ENCODE data around the gene SLC39A3. TPM values are rescaled to one million over a fixed set of nuclear protein-coding genes. Genes with fewer than 3 reads are reported as not detected.

The SLC39A3 gene
- total RNA-seq, 1 experiment from 2014 or later: 39.1 TPM

DNA sequence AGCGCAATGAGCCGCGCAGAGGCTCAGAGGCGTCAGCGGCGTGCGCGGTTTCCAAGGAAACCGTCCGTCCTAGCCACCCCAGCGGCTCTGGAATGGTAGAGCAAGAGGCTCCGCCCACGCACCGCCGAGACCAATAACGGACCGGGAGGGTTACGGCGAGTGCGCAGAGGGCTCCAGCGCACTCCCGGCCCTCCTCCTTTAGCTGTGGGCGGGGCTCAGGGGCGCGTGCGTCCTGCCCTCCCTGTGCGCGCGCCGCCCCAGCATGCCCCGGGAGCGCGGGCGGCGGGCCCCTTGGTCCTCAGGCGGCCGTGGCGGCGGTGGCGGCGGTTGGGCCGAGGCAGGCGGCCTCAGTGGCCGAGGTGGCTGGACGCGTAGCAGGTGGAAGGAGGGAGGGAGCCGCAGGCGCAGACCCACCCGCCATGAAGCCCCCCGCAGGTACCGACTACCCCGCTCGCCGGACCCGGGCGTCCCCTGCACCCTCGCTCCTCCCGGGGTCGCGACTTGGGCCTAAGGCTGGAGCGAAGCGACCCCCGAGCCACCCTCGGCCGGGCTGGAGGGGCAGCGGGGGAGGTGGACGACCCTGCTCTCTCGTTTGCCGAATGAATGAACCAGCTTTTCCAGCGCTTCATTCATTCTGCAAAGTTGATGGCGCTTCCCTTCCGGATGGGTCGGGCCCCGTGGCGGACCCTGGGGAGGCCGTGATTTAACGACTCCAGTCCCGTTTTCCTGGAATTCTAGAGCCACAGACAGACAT, 45.6 kb upstream of the SLC39A3 start, which contains the start of gene THOP1:
TSS of gene THOP1 (plus strand) at position 260 of the 754 bp plus-strand sequence. CDS start at position 420, 160 bp downstream.
- H3K4me1 ChIP-seq (ENCODE audit: control insufficient read depth in 1 of 2, insufficient read depth in 2 of 2, low read length in 2 of 2): peaks cover 26 to 42% of the 10 kb centered on the region in 2 experiments

More for the DNA sequence above, 45.6 kb upstream of the SLC39A3 start, which contains the start of gene THOP1:
- TF ChIP-seq, protein P1, sequence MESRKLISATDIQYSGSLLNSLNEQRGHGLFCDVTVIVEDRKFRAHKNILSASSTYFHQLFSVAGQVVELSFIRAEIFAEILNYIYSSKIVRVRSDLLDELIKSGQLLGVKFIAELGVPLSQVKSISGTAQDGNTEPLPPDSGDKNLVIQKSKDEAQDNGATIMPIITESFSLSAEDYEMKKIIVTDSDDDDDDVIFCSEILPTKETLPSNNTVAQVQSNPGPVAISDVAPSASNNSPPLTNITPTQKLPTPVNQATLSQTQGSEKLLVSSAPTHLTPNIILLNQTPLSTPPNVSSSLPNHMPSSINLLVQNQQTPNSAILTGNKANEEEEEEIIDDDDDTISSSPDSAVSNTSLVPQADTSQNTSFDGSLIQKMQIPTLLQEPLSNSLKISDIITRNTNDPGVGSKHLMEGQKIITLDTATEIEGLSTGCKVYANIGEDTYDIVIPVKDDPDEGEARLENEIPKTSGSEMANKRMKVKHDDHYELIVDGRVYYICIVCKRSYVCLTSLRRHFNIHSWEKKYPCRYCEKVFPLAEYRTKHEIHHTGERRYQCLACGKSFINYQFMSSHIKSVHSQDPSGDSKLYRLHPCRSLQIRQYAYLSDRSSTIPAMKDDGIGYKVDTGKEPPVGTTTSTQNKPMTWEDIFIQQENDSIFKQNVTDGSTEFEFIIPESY (IDR thresholded peaks at IDR 0.05; ENCODE audit: extremely low read depth, insufficient replicate concordance, low read length): peak; percentile 12
- TF ChIP-seq ZFX (IDR thresholded peaks at IDR 0.05): peak; percentile 93; the same call in 1 of the 2 replicates
- peak; percentile 63; the same call in 1 of the 2 replicates for TF ChIP-seq SIN3A (IDR thresholded peaks at IDR 0.05; ENCODE audit: low read depth)
- no peak for TF ChIP-seq EZH2phosphoT487 (IDR thresholded peaks at IDR 0.05; ENCODE audit: borderline replicate concordance)
- TF ChIP-seq POLR2A (IDR thresholded peaks at IDR 0.05; ENCODE audit: borderline replicate concordance, extremely low read depth, insufficient read depth, insufficient read length): peak; percentile 87
- TF ChIP-seq EGR1 (IDR thresholded peaks at IDR 0.05; ENCODE audit: low read depth): peak; percentile 99
- TF ChIP-seq TCF7L2 (IDR thresholded peaks at IDR 0.05; ENCODE audit: borderline replicate concordance, extremely low read depth, insufficient read depth, insufficient read length): peak; percentile 53
- TF ChIP-seq, protein P2, sequence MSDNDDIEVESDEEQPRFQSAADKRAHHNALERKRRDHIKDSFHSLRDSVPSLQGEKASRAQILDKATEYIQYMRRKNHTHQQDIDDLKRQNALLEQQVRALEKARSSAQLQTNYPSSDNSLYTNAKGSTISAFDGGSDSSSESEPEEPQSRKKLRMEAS (IDR thresholded peaks at IDR 0.05): peak; percentile 68
- TF ChIP-seq, protein P3, sequence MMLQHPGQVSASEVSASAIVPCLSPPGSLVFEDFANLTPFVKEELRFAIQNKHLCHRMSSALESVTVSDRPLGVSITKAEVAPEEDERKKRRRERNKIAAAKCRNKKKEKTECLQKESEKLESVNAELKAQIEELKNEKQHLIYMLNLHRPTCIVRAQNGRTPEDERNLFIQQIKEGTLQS (IDR thresholded peaks at IDR 0.05): no peak
- TF ChIP-seq EZH2 (IDR thresholded peaks at IDR 0.05): no peak
- peak; percentile 94 for TF ChIP-seq POLR2AphosphoS5 (IDR thresholded peaks at IDR 0.05; ENCODE audit: low read depth, low read length)
- DNase-seq (ENCODE audit: low read depth, low spot score) (peak; percentile 98), ATAC-seq (peak; percentile 88)
- H3K27me3 ChIP-seq (ENCODE audit: insufficient read depth, low read length): no peaks in the 10 kb centered on the region
- H2AFZ ChIP-seq (ENCODE audit: low read depth, low read length, poor library complexity, severe bottlenecking): no peak within 1 kb of the TSS
- H3K4me3 ChIP-seq (replicated peaks in 1 of 2; ENCODE audit: low read depth in 1 of 2, low read length in 2 of 2): peak within 1 kb of the TSS; percentile 91 to 94
- H3K9me2 ChIP-seq (ENCODE audit: insufficient read depth): no peaks in the 10 kb centered on the region
- POLR2A ChIA-PET: interaction anchor here (0.6 to 1.0 kb wide), 3 partner anchors 9 to 165 kb away, joined by 3 to 5 read pairs (median 4); no protein-coding TSS in a partner anchor
- RAD21 ChIA-PET (ENCODE audit: low non-redundant PET in 1 of 2, low total read pairs in 2 of 2, uncharacterized antibody in 2 of 2, unreplicated experiment in 2 of 2): no interaction called here
- CTCF ChIA-PET: interaction anchor here (1.1 to 1.4 kb wide), 2 partner anchors 137 to 171 kb away, joined by 3 to 6 read pairs; no protein-coding TSS in a partner anchor
- BruUV-seq (replicated peaks): TSS peak; percentile 73
- H3K4me2 ChIP-seq (ENCODE audit: low read length): peak within 1 kb of the TSS; percentile 77
- no peaks in the 10 kb centered on the region for H3K9me3 ChIP-seq (ENCODE audit: control insufficient read depth in 1 of 2, insufficient read depth in 1 of 2, low read depth in 1 of 2, low read length in 2 of 2)
- H3K9ac ChIP-seq (ENCODE audit: low read length): peak within 1 kb of the TSS; percentile 91
- H3K36me3 ChIP-seq (ENCODE audit: control insufficient read depth in 1 of 2, insufficient read depth in 2 of 2, low read length in 2 of 2): peaks cover 0 to 7% of the 10 kb centered on the region in 2 experiments; a peak in 2 of 4 replicates
- H3K27ac ChIP-seq (ENCODE audit: low read depth, low read length): peak within 1 kb of the TSS; percentile 87
- H4K20me1 ChIP-seq (ENCODE audit: insufficient read depth): peaks cover 6% of the 10 kb centered on the region; the same call in 1 of the 2 replicates
- peaks cover 78% of the 10 kb centered on the region for H3K79me2 ChIP-seq (ENCODE audit: insufficient read depth, low read length)
- intact Hi-C loops (cut with micrococcal nuclease): no loop called here

Data from HCT116 (cell line).